HG03108 (cell line): ENCODE data around the gene HSPG2.

Experiments used
- ATAC-seq: cut with Tn5 transposase; IDR thresholded peaks from one replicate; pipeline ENCODE4 v1.9.1; 2021; ENCODE audit warnings: moderate library complexity; ENCODE audit not compliant: unreplicated experiment

The HSPG2 gene

GRCh38 chr1:21849909-21850576 lies 87.1 kb downstream of the HSPG2 start:
- ATAC-seq = no peak

DNA sequence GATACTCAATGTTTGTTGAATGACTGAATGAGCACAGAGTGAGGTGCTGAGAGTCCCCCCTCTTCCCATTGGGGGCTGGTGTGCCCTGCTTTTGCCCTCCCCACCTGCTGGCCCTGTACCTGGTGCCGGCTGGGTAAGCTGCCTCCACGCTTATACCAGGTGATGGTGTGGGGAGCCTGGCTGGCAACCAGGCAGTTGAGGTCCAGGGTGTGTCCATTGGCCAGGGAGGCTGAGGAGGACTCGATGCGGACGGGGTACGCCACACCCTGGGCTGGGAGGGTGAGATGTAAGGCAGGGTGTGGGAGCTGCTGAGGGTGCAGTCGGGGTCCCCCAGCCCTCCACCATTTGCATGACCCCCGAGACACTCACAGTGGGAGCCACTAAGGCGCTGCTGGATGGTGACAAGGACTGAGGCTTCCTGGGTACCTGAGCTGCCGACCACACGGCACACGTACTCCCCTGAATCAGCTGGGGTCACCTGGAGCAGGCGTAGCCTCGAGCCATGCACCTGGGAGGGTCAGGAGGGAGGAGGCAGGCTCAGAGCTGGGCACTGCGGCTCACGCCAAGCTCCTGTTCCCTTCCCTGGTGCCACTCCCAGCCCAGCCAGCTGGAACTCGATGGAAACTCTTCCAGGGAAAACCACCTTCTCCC lies 88.5 kb downstream of the HSPG2 start:
- no peak for ATAC-seq

- ATAC-seq = no peak
Measured at GRCh38 chr1:21847223-21848205, 89.6 kb downstream of the HSPG2 start.

GRCh38 chr1:21845646-21846641 lies 91.2 kb downstream of the HSPG2 start:
- ATAC-seq = no peak

GRCh38 chr1:21843996-21844395 lies 93.1 kb downstream of the HSPG2 start:
- no peak for ATAC-seq

DNA sequence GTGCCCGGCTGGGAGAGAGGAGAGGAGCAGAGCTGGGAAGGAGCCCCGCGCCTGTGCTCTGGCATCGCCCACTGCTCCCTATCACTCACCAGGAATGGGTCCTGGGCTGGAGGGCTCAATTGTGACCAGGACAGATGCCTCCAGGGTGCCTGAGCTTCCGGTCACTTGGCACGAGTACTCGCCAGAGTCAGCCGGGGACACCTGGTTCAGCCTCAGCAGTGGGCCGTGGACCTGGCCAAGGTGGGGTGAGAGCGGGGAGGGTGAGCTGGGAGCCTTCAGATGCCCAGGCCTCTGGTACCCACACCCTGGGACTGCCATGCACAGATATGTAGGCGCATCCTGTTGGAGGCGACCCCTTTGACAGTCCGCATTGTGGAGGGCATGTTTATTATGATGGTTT lies 93.9 kb downstream of the HSPG2 start:
- no peak for ATAC-seq

GRCh38 chr1:21842606-21843162 lies 94.4 kb downstream of the HSPG2 start:
- no peak for ATAC-seq

GRCh38 chr1:21841852-21842466 lies 95.2 kb downstream of the HSPG2 start:
- no peak for ATAC-seq

DNA sequence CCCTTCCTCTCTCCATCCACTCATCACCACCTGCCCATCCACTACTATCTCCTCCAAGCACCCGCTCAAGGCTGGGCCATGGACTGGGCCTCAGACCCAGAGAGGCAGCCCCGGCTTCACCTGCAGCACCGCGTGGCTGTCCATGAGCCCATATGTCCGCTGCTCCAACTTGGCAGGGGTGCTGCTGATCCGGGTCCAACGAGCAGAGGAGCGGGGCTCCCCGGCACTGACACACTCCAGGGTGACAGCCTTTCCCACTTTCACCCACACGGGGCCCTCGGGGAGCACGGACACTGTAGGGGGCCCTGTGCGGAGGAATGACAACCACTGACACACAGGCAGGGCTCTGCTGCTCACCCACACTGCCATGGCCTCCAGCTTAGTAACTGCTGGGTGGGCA lies 96.1 kb downstream of the HSPG2 start:
- ATAC-seq = no peak

DNA sequence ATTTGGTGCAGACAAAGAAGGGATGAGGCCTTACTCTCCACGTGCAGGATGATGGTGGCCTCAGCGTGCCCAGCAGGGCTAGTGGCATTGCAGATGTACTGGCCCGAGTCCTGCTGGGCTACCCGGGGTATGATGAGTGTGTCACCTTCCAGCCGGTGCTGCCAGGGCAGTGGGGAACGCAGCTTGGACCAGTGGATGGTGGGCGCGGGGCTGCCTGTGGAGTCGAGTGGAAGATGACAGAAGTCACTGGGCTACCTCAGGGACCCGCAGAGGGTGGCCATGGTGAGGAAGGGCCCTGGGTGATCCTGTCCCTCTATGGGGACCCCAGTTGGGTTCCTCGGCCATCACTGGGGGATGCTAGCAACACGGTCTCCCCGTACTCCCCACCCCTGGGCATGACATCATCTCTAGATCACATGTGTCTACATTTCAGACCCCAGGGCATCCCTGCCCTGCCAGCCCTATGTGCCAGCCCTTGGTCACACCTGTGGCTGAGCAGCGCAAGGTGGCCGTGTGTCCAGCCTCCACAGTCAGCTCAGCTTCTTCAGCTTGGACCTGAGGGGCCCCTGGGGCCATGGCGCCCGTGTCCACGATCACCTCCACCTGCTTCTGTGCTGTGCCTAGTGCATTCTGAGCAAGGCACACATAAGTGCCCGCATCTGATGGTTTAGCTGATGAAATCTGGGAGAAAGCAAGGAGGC lies 97.6 kb downstream of the HSPG2 start:
- ATAC-seq = no peak

GRCh38 chr1:21838359-21839157 lies 98.6 kb downstream of the HSPG2 start:
- no peak for ATAC-seq

- no peak for ATAC-seq
Measured at GRCh38 chr1:21837476-21837875, 99.6 kb downstream of the HSPG2 start.

- ATAC-seq = no peak
Measured at GRCh38 chr1:21836729-21837128, 100.4 kb downstream of the HSPG2 start.

- no peak for ATAC-seq
Measured at GRCh38 chr1:21836010-21836409, 101.1 kb downstream of the HSPG2 start.

DNA sequence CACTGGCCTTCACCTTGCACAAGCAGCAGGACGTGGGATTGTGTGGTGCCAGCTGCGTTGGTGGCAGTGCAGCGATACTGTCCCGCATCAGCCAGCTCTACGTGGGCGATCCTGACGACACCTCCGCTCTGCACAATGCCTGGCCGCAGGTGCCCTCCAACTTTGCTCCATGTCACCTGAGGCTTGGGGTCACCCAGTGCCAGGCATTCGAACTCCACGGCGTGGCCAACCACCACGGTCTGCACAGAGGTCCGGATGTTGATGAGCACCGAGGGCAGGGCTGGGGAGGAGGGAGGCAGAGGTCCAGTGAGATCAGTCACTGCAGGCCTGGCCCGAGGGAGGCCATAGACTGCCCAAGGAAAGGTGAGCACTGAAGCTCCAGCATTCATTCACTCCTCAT lies 102.4 kb downstream of the HSPG2 start:
- ATAC-seq = no peak

GRCh38 chr1:21834094-21834493 lies 103.0 kb downstream of the HSPG2 start:
- ATAC-seq = no peak

DNA sequence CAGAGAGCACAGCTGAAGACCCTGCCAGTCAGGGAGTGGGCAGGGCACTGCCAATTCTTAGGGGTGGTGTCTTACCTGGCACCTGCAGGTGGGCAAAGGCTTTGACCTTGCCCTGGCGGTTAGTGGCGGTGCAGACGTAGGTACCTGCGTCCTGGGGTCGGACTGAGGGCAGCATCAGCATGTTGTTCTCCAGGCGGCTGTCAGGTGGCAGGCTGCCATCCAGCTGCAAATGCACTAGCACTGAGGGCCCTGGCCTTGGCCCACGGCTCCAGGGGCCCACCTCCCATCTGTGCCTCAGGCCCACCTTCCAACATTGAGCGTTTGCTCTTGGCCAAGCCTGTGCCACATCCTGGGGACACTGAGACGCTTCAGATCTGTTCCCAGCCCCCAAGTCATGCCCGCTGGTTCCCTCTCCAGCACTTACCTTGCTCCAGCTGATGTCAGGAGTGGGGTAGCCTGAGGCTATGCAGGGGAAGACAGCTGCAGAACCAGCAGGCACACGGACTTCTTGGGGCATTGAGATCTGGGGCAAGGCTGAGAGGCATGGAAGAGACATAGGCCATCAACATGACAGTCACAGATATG lies 103.6 kb downstream of the HSPG2 start:
- ATAC-seq = no peak

DNA sequence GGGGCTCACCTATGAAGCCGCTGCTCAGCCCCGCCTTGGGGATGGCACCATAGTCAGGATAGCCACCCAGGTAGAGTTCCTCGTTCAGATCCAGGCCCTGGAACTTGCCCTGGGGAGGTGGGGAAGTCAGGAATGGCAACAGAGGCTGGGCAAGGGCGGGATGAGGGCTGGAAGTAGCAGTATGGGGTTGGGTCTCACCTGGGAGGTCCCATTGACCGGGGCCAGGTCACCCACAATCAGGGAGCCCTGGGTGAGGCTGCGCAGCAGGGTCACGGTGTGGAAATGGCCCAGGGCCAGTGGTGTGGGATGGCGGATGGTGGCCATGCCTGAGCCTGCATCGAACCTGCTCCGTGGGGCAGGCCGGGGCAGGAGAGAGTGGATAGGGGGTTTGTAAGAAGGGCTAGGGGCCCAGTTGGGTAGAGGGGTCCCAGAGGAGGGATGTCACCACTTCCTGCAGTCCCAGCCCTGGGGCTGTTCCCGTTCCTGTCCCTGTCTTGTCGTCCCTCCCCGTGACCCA lies 105.6 kb downstream of the HSPG2 start:
- no peak for ATAC-seq
